Endothelial cell of umbilical vein (primary cell): Measurements from ENCODE around the gene FGD6.
"Not testable (repeated sequence)": the region's sequence is repeated elsewhere in the genome, so short reads cannot be mapped to it uniquely, and the experiment has no call there.

Experiments
- CTCF ChIP-seq, 2 donors: IDR thresholded peaks; 1 replicate in 1 of 2; 2 replicates in 1 of 2; pipeline ENCODE4 v1.5.1; 2011; ENCODE audit warnings: low read length in 2 of 2, mild to moderate bottlenecking in 2 of 2, moderate library complexity in 2 of 2, control low read depth in 1 of 2, inconsistent platforms in 1 of 2, low read depth in 1 of 2; ENCODE audit not compliant: insufficient read depth in 1 of 2; ENCODE audit errors: extremely low read depth in 1 of 2
- EZH2 ChIP-seq: IDR thresholded peaks from 2 replicates; pipeline ENCODE4 v1.6.1; 2012; ENCODE audit warnings: borderline replicate concordance, low read depth, mild to moderate bottlenecking, moderate library complexity, low read length, inconsistent platforms; ENCODE audit not compliant: severe bottlenecking
- FOS ChIP-seq: IDR thresholded peaks from 2 replicates; pipeline ENCODE4 v1.6.1; 2011; ENCODE audit warnings: mild to moderate bottlenecking, low read length, moderate library complexity, borderline replicate concordance; ENCODE audit not compliant: insufficient read depth
- JUN ChIP-seq: IDR thresholded peaks from 2 replicates; pipeline ENCODE4 v1.6.1; 2011; ENCODE audit warnings: borderline replicate concordance, low read depth; ENCODE audit not compliant: insufficient read length, insufficient read depth
- MAX ChIP-seq: IDR thresholded peaks from 2 replicates; pipeline ENCODE4 v1.6.1; 2011; ENCODE audit not compliant: insufficient read depth, insufficient read length
- POLR2A ChIP-seq: IDR thresholded peaks from 2 replicates; pipeline ENCODE4 v1.6.1; 2012; ENCODE audit warnings: low read depth, mild to moderate bottlenecking, control low read depth, low read length
- POLR2AphosphoS5 ChIP-seq: IDR thresholded peaks from 2 replicates; pipeline ENCODE4 v1.6.1; 2012; ENCODE audit warnings: low read depth, mild to moderate bottlenecking, control low read depth, low read length, moderate library complexity; ENCODE audit not compliant: insufficient read depth

GRCh38 chr12:95196875-95197569, 20.2 kb downstream of the FGD6 start:
- not testable (repeated sequence) for TF ChIP-seq POLR2A; EZH2; POLR2AphosphoS5; CTCF (IDR thresholded peaks at IDR 0.05; ENCODE audit: extremely low read depth in 1 of 2, insufficient read depth in 1 of 2, low read depth in 1 of 2, low read length in 2 of 2); MAX; FOS; JUN
